ENCODE results near the gene ANKRD31.

The ANKRD31 gene

GRCh38 chr5:75054134-75054930, 182.3 kb downstream of the ANKRD31 start:
- DNase-seq: no peak

- peak; percentile 94 for DNase-seq
Measured at GRCh38 chr5:75053304-75054133, 183.2 kb downstream of the ANKRD31 start.

GRCh38 chr5:75053054-75053303, 183.7 kb downstream of the ANKRD31 start:
- DNase-seq: no peak

DNA sequence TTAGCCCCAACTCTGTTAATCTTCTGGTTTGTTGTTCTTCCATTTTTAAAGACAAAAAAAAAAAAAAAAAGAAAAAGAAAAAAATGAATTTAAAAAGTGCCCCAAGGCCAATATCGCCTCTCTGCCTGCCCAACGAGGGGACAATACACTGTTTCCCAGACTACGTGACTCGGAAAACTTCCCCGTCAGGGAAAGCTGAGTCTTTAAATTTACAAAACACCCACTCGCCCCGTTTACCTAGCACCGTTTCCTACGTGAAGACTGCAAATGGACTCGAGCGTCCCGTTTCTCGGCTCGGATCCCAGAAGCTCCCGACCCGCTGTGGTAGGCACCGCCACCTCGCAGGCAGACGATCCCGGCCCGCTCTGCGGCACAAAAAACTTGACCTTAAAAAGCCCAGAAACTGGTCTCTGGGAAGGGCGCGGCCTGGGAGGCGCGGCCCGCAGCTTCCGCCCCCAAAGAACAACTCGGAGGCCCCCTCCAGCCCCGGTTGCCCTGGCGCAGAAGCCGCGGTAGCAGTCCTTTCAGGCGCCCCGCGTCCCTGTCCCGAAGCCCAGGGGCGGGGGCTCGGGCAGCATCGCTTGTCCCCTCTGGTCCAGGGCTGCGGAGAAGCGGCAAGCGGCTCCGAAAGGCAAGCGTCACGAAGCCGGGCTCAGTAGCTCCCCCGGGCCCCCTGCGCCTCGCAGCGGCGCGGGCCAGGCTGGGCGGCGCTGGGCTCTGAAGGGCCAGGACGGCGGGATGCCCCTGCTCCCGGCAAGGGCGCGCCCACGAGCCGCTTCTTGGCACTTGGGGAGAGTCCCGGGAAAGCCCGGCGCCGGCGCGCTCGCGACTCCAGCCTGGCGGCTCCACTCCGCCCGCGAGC, 184.3 kb downstream of the ANKRD31 start, which contains the start of gene GCNT4:
TSS of gene GCNT4 (minus strand) at position 367 of the 862 bp plus-strand sequence. CDS start 22,521 bp downstream, outside the sequence.
- peak; percentile 93 for DNase-seq

DNA sequence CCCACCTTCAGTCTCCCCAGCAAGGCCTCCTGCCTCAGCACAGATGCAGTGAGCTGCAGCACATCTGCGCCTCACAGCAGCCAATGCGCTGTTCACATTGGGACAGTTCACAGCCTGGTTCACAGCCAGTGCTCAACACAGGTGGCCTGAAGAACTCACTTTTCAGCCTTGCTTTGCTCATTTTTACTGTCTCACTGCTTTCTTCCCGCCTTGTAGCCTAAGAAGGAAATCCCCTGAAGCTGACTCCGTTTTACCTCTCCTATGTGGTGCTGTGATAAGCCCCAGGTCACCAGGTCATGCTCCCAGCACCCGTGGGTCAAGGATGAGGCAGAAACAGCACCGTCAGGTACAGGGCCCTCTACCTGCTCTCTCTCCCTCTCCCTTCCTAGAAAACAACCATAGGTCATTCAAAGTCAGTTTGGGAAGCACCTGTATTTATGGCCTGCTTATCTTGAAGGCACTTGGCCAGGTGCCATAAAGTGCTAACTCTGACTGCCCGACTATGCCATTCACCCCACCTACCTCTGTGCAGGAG, 185.4 kb downstream of the ANKRD31 start:
- no peak for DNase-seq

GRCh38 chr5:75050415-75050814, 186.3 kb downstream of the ANKRD31 start:
- peak; percentile 39 for DNase-seq

- DNase-seq: peak; percentile 77
Measured at GRCh38 chr5:75049456-75050351, 187.0 kb downstream of the ANKRD31 start.

DNA sequence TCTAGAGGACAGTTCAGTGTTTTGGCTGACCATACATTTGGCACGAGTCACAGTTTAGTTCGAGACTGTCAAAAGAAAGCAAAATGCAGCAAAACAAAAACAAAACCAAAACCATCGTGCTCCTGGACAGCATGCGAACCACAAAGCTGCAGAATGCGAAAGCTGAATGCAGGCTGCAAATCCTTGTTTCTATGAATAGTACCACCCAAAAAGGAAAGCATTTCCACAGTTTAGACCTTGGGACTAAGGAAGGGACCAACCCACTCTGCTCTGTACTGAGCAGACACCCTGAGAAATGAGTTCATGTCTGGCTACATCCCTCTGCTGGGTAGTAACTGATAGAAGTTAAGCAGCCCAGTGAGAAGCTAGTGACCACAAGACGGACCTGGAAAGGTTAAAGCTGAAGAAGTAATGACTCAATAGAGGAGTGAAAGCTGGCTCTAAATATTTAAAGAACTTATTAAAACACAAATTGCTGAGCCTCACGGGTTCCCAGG, 188.2 kb downstream of the ANKRD31 start:
- peak; percentile 41 for DNase-seq

DNA sequence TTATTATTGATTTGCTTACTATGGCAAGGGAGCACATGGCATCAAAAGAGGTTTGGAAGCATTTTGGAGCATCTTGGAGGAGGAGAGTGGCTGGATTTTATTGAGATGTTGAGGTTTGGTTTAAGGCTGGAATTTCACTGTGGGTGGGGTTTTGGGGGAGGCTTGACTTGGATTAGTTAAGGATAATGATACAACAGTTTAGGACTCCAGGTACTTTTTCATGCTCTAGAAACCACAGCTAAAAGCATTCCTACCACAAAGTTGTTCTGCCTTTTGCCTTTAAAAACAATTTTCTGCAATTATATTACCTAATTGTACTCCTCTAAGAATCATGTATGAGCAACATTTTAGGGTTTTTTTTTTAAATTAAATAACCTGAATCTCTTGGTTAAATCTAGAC, 189.3 kb downstream of the ANKRD31 start:
- DNase-seq: no peak

DNA sequence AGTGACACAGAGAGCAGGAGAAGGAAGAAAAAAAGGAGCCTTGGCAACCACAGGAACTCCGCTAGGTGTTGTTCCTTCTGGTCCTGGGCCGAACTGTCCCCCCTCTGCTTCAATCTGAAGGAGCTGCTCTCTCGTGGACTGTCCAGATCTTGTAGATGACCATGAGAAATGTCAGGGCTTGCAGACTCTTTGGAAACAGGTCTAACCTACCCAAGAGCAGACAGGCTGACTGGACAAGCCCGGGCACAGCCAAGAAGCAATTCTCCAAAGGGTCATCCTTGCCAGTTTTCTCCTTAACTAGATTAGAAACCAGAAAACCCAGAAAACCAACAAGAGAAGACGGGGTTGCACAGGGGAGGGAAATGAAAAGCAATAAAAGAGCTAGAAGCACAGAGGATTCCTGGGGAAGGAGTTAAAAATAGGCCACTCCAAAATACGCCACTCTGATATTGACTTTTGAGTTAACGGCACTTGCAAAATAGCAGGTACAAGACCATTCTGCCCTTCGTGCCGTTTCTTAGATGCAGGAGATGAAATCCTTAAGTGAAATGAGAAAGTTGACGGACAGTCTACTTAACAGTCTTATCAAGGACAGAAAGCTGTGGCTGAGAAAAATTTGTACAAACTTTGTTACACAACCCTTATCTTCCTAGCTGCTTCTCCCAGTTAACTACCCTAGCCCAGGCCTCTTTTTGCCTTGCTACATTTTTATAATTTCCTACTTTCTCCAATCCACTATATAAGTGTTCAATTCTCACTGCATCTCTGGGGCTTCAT, 190.1 kb downstream of the ANKRD31 start:
- no peak for DNase-seq

GRCh38 chr5:75045071-75045470, 191.6 kb downstream of the ANKRD31 start:
- no peak for DNase-seq

DNA sequence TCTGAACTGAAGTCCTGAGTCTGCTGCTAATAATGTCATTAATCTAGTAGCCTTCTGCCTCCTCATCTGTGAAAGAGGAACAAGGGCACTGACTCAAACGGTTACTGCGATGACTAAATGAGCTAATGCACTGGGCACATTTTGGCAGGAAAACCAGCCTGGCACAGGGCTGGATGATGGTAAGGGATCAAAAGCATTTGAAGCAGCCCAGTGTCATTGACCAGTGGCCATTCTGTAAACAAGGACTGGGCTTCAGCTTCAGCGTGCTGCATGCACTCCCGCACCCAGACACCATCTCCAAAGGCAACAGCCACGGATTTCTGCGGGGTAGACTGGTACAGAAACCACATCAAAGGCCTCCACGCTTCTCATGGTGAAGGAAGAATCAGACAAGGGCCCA, 192.3 kb downstream of the ANKRD31 start:
- DNase-seq: peak; percentile 82

DNA sequence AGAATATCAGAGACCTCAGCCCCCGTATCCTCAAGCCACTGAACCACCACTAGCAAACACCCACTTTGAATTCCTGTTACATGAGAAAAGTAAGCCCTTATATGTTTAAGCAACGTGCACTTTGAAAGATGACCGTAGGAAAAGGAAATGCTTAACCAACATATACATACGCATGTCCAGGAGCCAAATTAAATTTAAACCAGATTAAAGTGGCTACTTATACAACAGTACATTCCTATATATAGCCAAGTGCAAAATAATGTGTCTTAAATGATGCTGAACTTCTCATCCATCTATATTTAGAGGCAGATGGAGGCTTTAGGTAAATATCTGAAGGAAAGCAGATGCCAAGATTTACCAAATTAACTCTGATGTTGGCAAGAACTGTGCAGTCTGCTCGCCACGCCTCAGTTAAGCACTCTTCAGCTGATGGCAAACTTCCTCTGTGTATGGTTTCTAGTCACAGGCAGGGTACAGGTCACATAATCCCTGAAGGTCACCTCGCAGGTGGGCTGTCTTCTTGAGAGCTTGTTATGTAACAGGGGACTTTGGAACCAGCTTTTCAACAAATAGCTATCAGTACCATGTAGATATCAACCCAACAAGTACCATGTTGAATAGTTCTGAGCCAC, 192.9 kb downstream of the ANKRD31 start:
- DNase-seq: no peak

- DNase-seq: no peak
Measured at GRCh38 chr5:75042522-75042921, 194.2 kb downstream of the ANKRD31 start.

DNA sequence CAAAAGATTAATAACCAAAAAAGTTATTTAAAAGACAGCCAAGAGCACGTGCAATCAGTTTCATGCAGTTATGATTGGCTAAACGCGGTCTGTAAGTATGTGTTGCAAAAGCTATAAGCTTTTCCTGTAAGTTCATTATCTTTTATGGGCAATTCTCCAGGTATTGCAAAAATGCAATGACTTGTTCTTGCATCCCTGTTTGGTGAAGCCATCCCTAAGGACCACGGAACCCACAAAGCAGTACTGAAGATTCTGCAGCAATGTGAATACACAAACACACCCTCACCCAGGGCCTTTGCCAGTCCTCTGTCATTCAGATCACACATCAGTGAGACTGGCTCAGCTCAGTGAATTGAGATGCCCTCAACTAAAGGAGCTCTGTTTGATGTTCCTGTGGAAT, 195.7 kb downstream of the ANKRD31 start:
- no peak for DNase-seq

DNA sequence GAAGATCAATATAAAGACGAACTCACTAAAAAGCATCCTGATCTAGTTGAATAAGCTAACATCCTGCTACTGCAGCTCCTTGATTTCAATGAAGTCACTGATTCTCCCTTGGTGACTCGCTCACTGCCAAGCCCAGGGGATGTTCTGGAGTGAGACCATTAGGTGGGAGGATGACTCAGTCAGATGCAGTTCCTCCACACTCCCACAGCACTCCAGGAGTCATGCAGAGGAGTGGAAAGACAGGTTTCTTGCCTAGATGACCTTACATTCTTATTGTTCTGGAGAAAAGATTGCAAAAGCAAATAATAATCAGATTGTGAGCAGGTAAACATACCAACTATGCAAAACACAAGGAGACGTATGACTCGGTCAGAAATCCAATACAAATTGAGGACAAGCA, 199.6 kb downstream of the ANKRD31 start:
- DNase-seq: peak; percentile 58

- no peak for DNase-seq
Measured at GRCh38 chr5:75034137-75034739, 202.4 kb downstream of the ANKRD31 start.

- no peak for DNase-seq
Measured at GRCh38 chr5:75031366-75031765, 205.3 kb downstream of the ANKRD31 start.

DNA sequence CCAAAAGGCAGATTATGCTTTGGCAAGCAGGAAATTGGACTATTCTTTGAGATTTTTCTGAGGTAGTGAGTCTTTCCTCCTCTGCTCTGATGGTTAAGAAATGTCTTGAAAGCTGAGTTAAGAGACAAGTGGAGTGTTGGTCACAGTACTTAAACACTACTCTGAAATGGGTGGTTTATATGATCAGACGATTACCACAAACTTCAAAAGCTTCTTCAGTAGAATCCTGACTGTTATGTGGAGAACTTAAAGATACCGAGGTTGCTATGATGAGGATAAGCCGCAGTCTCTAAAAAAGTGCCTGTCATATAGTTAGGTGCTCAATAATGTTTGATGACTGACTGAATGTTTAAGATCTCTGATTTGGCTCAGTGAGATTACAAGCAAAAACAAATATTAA, 208.6 kb downstream of the ANKRD31 start:
- no peak for DNase-seq
